ENCODE data around the gene RGS3. TPM values are rescaled to one million over a fixed set of nuclear protein-coding genes. Genes with fewer than 3 reads are reported as not detected.

RGS3 gene
- total and polyA plus RNA-seq, 2 experiments from 2014 or later, result 44.5 to 48.6 TPM

GRCh38 chr9:113646491-113646890 is 183.0 kb downstream of the RGS3 start:
- H3K36me3 ChIP-seq (ENCODE audit: low read depth), result no peaks in the 10 kb centered on the region
- H3K27me3 ChIP-seq (replicated peaks; ENCODE audit: insufficient read depth), result peaks cover 12% of the 10 kb centered on the region; the same call in 1 of the 2 replicates
- no peaks in the 10 kb centered on the region for H3K9me2 ChIP-seq (ENCODE audit: insufficient read depth)
- H3K9ac ChIP-seq, result no peak overlapping the region
- H3K9me3 ChIP-seq (ENCODE audit: low read depth), result no peaks in the 10 kb centered on the region
- no peak for TF ChIP-seq EZH2 (IDR thresholded peaks at IDR 0.05; ENCODE audit: insufficient read depth, poor library complexity, severe bottlenecking)
- TF ChIP-seq EZH2phosphoT487 (IDR thresholded peaks at IDR 0.05; ENCODE audit: insufficient read depth, low read depth), result no peak
- no peak overlapping the region for H3K27ac ChIP-seq
- no peaks in the 10 kb centered on the region for H3F3A ChIP-seq (ENCODE audit: insufficient read depth)
- no peak overlapping the region for H3K4me3 ChIP-seq
- in situ Hi-C loops (cut with MboI), result no loop called here
- H3K79me2 ChIP-seq (ENCODE audit: insufficient read depth), result no peaks in the 10 kb centered on the region
- 94 to 95% methylated on average over 7 of the region's 7 CpGs for WGBS, 2 experiments (ENCODE audit: low coverage in 1 of 2, low lambda C conversion rate in 2 of 2, missing lambda C conversion rate in 2 of 2)
- H3K4me2 ChIP-seq (ENCODE audit: unreplicated experiment), result no peak overlapping the region
- no peaks in the 10 kb centered on the region for H4K20me1 ChIP-seq (ENCODE audit: insufficient read depth)
- H2AFZ ChIP-seq, result no peak overlapping the region
- H3K4me1 ChIP-seq (ENCODE audit: insufficient read depth), result no peaks in the 10 kb centered on the region; the same call in 1 of the 2 replicates
- no peak for DNase-seq

Other genes with a start within 250 kb of the RGS3 start
- gene FKBP15, start 242.4 kb upstream of the RGS3 start, total RNA-seq (2014; rRNA removed; shearing (Covaris generic)), result 23.1 and 26.1 TPM in 2 replicates
- 17.8 and 18.6 TPM in 2 replicates for gene FKBP15, start 242.4 kb upstream of the RGS3 start, polyA plus RNA-seq (2016; fragmentation: Nextera tagmentation; extraction: Ambion mirVana)
- 33.6 and 35.8 TPM in 2 replicates for gene SLC31A1, start 242.2 kb upstream of the RGS3 start, total RNA-seq (2014; rRNA removed; shearing (Covaris generic))
- gene SLC31A1, start 242.2 kb upstream of the RGS3 start, polyA plus RNA-seq (2016; fragmentation: Nextera tagmentation; extraction: Ambion mirVana), result 36.4 and 37.1 TPM in 2 replicates
- gene CDC26, start 188.2 kb upstream of the RGS3 start, total RNA-seq (2014; rRNA removed; shearing (Covaris generic)), result 15.9 and 21.6 TPM in 2 replicates
- gene CDC26, start 188.2 kb upstream of the RGS3 start, polyA plus RNA-seq (2016; fragmentation: Nextera tagmentation; extraction: Ambion mirVana), result 67.2 and 70.9 TPM in 2 replicates
- gene PRPF4, start 188.1 kb upstream of the RGS3 start, total RNA-seq (2014; rRNA removed; shearing (Covaris generic)), result 26.5 and 27.4 TPM in 2 replicates
- gene PRPF4, start 188.1 kb upstream of the RGS3 start, polyA plus RNA-seq (2016; fragmentation: Nextera tagmentation; extraction: Ambion mirVana), result 25.7 and 27.0 TPM in 2 replicates
- gene RNF183, start 160.4 kb upstream of the RGS3 start, total RNA-seq (2014; rRNA removed; shearing (Covaris generic)), result not detected in 2 replicates
- not detected in 2 replicates for gene RNF183, start 160.4 kb upstream of the RGS3 start, polyA plus RNA-seq (2016; fragmentation: Nextera tagmentation; extraction: Ambion mirVana)
- 0.97 and 1.0 TPM in 2 replicates for gene WDR31, start 123.5 kb upstream of the RGS3 start, total RNA-seq (2014; rRNA removed; shearing (Covaris generic))
- 3.1 and 3.7 TPM in 2 replicates for gene WDR31, start 123.5 kb upstream of the RGS3 start, polyA plus RNA-seq (2016; fragmentation: Nextera tagmentation; extraction: Ambion mirVana)
- not detected in 2 replicates for gene BSPRY, start 114.2 kb upstream of the RGS3 start, total RNA-seq (2014; rRNA removed; shearing (Covaris generic))
- not detected in 2 replicates for gene BSPRY, start 114.2 kb upstream of the RGS3 start, polyA plus RNA-seq (2016; fragmentation: Nextera tagmentation; extraction: Ambion mirVana)
- 5.3 and 13.2 TPM in 2 replicates for gene HDHD3, start 86.7 kb upstream of the RGS3 start, total RNA-seq (2014; rRNA removed; shearing (Covaris generic))
- gene HDHD3, start 86.7 kb upstream of the RGS3 start, polyA plus RNA-seq (2016; fragmentation: Nextera tagmentation; extraction: Ambion mirVana), result 7.7 and 8.3 TPM in 2 replicates
- 9.7 and 13.7 TPM in 2 replicates for gene ALAD, start 62.4 kb upstream of the RGS3 start, total RNA-seq (2014; rRNA removed; shearing (Covaris generic))
- 18.5 and 18.7 TPM in 2 replicates for gene ALAD, start 62.4 kb upstream of the RGS3 start, polyA plus RNA-seq (2016; fragmentation: Nextera tagmentation; extraction: Ambion mirVana)
- 52.1 and 55.4 TPM in 2 replicates for gene POLE3, start 53.1 kb upstream of the RGS3 start, total RNA-seq (2014; rRNA removed; shearing (Covaris generic))
- gene POLE3, start 53.1 kb upstream of the RGS3 start, polyA plus RNA-seq (2016; fragmentation: Nextera tagmentation; extraction: Ambion mirVana), result 49.4 and 55.8 TPM in 2 replicates
- gene C9orf43, start 53.0 kb upstream of the RGS3 start, total RNA-seq (2014; rRNA removed; shearing (Covaris generic)), result 0.13 and 0.76 TPM in 2 replicates
- 0.42 and 0.59 TPM in 2 replicates for gene C9orf43, start 53.0 kb upstream of the RGS3 start, polyA plus RNA-seq (2016; fragmentation: Nextera tagmentation; extraction: Ambion mirVana)

Measured in GM23248 (cell line).